H9 (cell line): Measurements from ENCODE around the gene MTA1. TPM values are rescaled to one million over a fixed set of nuclear protein-coding genes. Genes with fewer than 3 reads are reported as not detected.

Experiments used
- DNase-seq: peaks from one replicate; pipeline ENCODE4 v3.0.0-alpha.2; 2017
- H2AFZ ChIP-seq: one replicate; pipeline ENCODE4 v1.6.1; 2013; ENCODE audit warnings: mild to moderate bottlenecking, low read length, control low read depth, moderate library complexity
- H2AK5ac ChIP-seq: 2 replicates; pipeline ENCODE4 v1.6.1; 2013; ENCODE audit warnings: low read length, control low read depth, mixed read lengths; ENCODE audit not compliant: insufficient read length
- H2BK120ac ChIP-seq: one replicate; pipeline ENCODE4 v1.6.1; 2013; ENCODE audit warnings: low read depth, mild to moderate bottlenecking, low read length, control low read depth, inconsistent platforms; ENCODE audit not compliant: poor library complexity, severe bottlenecking
- H2BK12ac ChIP-seq: 2 replicates; pipeline ENCODE4 v1.6.1; 2013; ENCODE audit warnings: low read length, control low read depth, mixed read lengths, low read depth; ENCODE audit not compliant: insufficient read length
- H2BK15ac ChIP-seq: 2 replicates; pipeline ENCODE4 v1.6.1; 2013; ENCODE audit warnings: low read depth, low read length, control low read depth
- H2BK20ac ChIP-seq: one replicate; pipeline ENCODE4 v1.6.1; 2013; ENCODE audit warnings: low read depth, mild to moderate bottlenecking, low read length, control low read depth, inconsistent platforms; ENCODE audit not compliant: poor library complexity, severe bottlenecking
- H2BK5ac ChIP-seq: 2 replicates; pipeline ENCODE4 v1.6.1; 2013; ENCODE audit warnings: low read length, control low read depth, mixed read lengths; ENCODE audit not compliant: insufficient read length
- H3K14ac ChIP-seq: 2 replicates; pipeline ENCODE4 v1.6.1; 2013; ENCODE audit warnings: low read length, control low read depth; ENCODE audit not compliant: insufficient read depth
- H3K18ac ChIP-seq: 2 replicates; pipeline ENCODE4 v1.6.1; 2013; ENCODE audit warnings: low read depth, mild to moderate bottlenecking, mixed read lengths, low read length, control low read depth; ENCODE audit not compliant: insufficient read length
- H3K23ac ChIP-seq: 2 replicates; pipeline ENCODE4 v1.6.1; 2013; ENCODE audit warnings: low read length, control low read depth, mixed read lengths, low read depth; ENCODE audit not compliant: insufficient read length
- H3K23me2 ChIP-seq: 2 replicates; pipeline ENCODE4 v1.6.1; 2013; ENCODE audit warnings: low read depth, mild to moderate bottlenecking, mixed read lengths, low read length, control low read depth; ENCODE audit not compliant: insufficient read length, poor library complexity, severe bottlenecking
- H3K27ac ChIP-seq: 2 replicates; pipeline ENCODE4 v1.5.1; 2013; ENCODE audit warnings: low read length, control low read depth, mixed read lengths, low read depth; ENCODE audit not compliant: insufficient read length
- H3K27me3 ChIP-seq: 2 replicates; pipeline ENCODE4 v1.6.1; 2013; ENCODE audit warnings: low read length, control low read depth, inconsistent platforms; ENCODE audit not compliant: insufficient read depth
- H3K4ac ChIP-seq: 2 replicates; pipeline ENCODE4 v1.6.1; 2013; ENCODE audit warnings: low read depth, mild to moderate bottlenecking, control low read depth, inconsistent platforms, low read length, moderate library complexity
- H3K4me1 ChIP-seq: 2 replicates; pipeline ENCODE4 v1.6.1; 2013; ENCODE audit warnings: low read length, control low read depth, inconsistent platforms; ENCODE audit not compliant: insufficient read depth
- H3K4me2 ChIP-seq: 2 replicates; pipeline ENCODE4 v1.6.1; 2013; ENCODE audit warnings: low read length, control low read depth, mixed read lengths; ENCODE audit not compliant: insufficient read length, insufficient read depth
- H3K56ac ChIP-seq: 2 replicates; pipeline ENCODE4 v1.6.1; 2013; ENCODE audit warnings: low read depth, mild to moderate bottlenecking, mixed read lengths, low read length, control low read depth; ENCODE audit not compliant: insufficient read length
- H3K79me1 ChIP-seq: 2 replicates; pipeline ENCODE4 v1.6.1; 2013; ENCODE audit warnings: low read depth, mild to moderate bottlenecking, moderate library complexity, low read length, control low read depth, inconsistent platforms; ENCODE audit not compliant: insufficient read depth, poor library complexity, severe bottlenecking
- H3K79me2 ChIP-seq: 2 replicates; pipeline ENCODE4 v1.6.1; 2013; ENCODE audit warnings: low read length, control low read depth, inconsistent platforms; ENCODE audit not compliant: insufficient read depth
- H3K9ac ChIP-seq: 2 replicates; pipeline ENCODE4 v1.6.1; 2013; ENCODE audit warnings: low read length, control low read depth, mixed read lengths; ENCODE audit not compliant: insufficient read length; ENCODE audit errors: extremely low read depth
- H3K9me3 ChIP-seq: one replicate; pipeline ENCODE4 v1.6.1; 2013; ENCODE audit warnings: low read depth, low read length, inconsistent platforms; ENCODE audit not compliant: control insufficient read depth
- H3T11ph ChIP-seq: one replicate; pipeline ENCODE4 v1.6.1; 2013; ENCODE audit warnings: mild to moderate bottlenecking, low read length, control low read depth, inconsistent platforms
- H4K20me1 ChIP-seq: one replicate; pipeline ENCODE4 v1.6.1; 2013; ENCODE audit not compliant: control insufficient read depth, insufficient read length, insufficient read depth
- H4K5ac ChIP-seq: 2 replicates; pipeline ENCODE4 v1.6.1; 2013; ENCODE audit warnings: low read depth, mild to moderate bottlenecking, mixed read lengths, low read length, control low read depth; ENCODE audit not compliant: insufficient read length
- H4K8ac ChIP-seq: replicated peaks from 2 replicates; pipeline ENCODE4 v1.6.1; 2013; ENCODE audit warnings: low read length, control low read depth, mixed read lengths, low read depth; ENCODE audit not compliant: insufficient read length
- H4K91ac ChIP-seq: 2 replicates; pipeline ENCODE4 v1.6.1; 2013; ENCODE audit warnings: low read depth, mild to moderate bottlenecking, moderate library complexity, mixed read lengths, low read length, control low read depth; ENCODE audit not compliant: insufficient read length
- H3K27ac Mint-ChIP-seq, 3 experiments: 2 replicates in 2 of 3; 3 replicates in 1 of 3; pipeline ENCODE4 v1.8.0; 2020 to 2021; ENCODE audit warnings: mixed read lengths in 3 of 3, mild to moderate bottlenecking in 1 of 3, moderate library complexity in 1 of 3
- H3K27me3 Mint-ChIP-seq: 2 replicates; pipeline ENCODE4 v1.8.0; 2021; ENCODE audit warnings: low read depth, mild to moderate bottlenecking, moderate library complexity, mixed read lengths
- H3K36me3 Mint-ChIP-seq, 3 experiments: 2 replicates in 2 of 3; 3 replicates in 1 of 3; pipeline ENCODE4 v1.8.0; 2020 to 2021; ENCODE audit warnings: low read depth in 3 of 3, mixed read lengths in 3 of 3; ENCODE audit not compliant: insufficient read depth in 1 of 3
- H3K4me1 Mint-ChIP-seq, 2 experiments: 2 replicates each; pipeline ENCODE4 v1.8.0; 2020; ENCODE audit warnings: mixed read lengths in 2 of 2
- H3K4me3 Mint-ChIP-seq, 2 experiments: 2 replicates in 1 of 2; 3 replicates in 1 of 2; pipeline ENCODE4 v1.8.0; 2020 to 2021; ENCODE audit warnings: mild to moderate bottlenecking in 2 of 2, mixed read lengths in 2 of 2, moderate library complexity in 1 of 2
- H3K9me3 Mint-ChIP-seq, 2 experiments: 2 replicates in 1 of 2; 3 replicates in 1 of 2; pipeline ENCODE4 v1.8.0; 2020; ENCODE audit warnings: mild to moderate bottlenecking in 2 of 2, mixed read lengths in 2 of 2, moderate library complexity in 1 of 2
- CTCF ChIP-seq: fragments of 200-600 bp; sonication (generic); conservative IDR thresholded peaks from 3 replicates; pipeline ENCODE4 v1.8.0; 2021; ENCODE audit warnings: antibody characterized with exemption, mild to moderate bottlenecking
- WGBS: extraction: QIAGEN DNeasy Blood & Tissue Kit; methylation state at CpG from one replicate; pipeline ENCODE4 v1.1.7; 2013; ENCODE audit warnings: missing lambda C conversion rate, low lambda C conversion rate, mixed read lengths; ENCODE audit not compliant: insufficient read length; ENCODE audit errors: extremely low coverage; 5-methylcytosine and 5-hydroxymethylcytosine counted together
- total RNA-seq: library from RNA; stranded (reverse); gene quantifications from 2 replicates; pipeline ENCODE4 v1.2.1, GENCODE V29; 2021

Gene MTA1
- total RNA-seq, 1 experiment from 2014 or later = 230 TPM

- Histone ChIP-seq H3K9me3 (no peaks in the 10 kb centered on the region), H3K18ac (no peak overlapping the region), H2BK120ac (no peak overlapping the region), H2BK5ac (no peak overlapping the region), H3K23me2 (no peaks in the 10 kb centered on the region), H2BK12ac (no peak overlapping the region), H4K91ac (no peak overlapping the region), H3K4ac (no peak overlapping the region), H2AFZ (no peak overlapping the region), H3K4me1 (no peaks in the 10 kb centered on the region), H3K9ac (no peak overlapping the region), H3K79me2 (peaks cover 18% of the 10 kb centered on the region; the same call in 1 of the 2 replicates), H4K8ac (no peak overlapping the region), H3T11ph (no peak overlapping the region), H2BK15ac (no peak overlapping the region), H3K4me2 (no peak overlapping the region), H3K27ac (no peak overlapping the region), H2AK5ac (no peak overlapping the region), H2BK20ac (no peak overlapping the region), H3K23ac (no peak overlapping the region), H3K14ac (no peak overlapping the region), H3K79me1 (peaks cover 2% of the 10 kb centered on the region), H4K5ac (no peak overlapping the region), H4K20me1 (no peaks in the 10 kb centered on the region), H3K56ac (no peak overlapping the region), H3K27me3 (no peaks in the 10 kb centered on the region)
- Mint-ChIP-seq H3K4me1 (peaks cover 2 to 6% of the 10 kb centered on the region in 2 experiments; a peak in 3 of 4 replicates), H3K4me3 (no peak overlapping the region), H3K27me3 (no peaks in the 10 kb centered on the region), H3K9me3 (no peaks in the 10 kb centered on the region), H3K27ac (peak overlapping the region in 1 of 3 experiments; percentile 68; a peak in 1 of 7 replicates), H3K36me3 (peaks cover 12 to 36% (median 30%) of the 10 kb centered on the region in 3 experiments; a peak in 6 of 7 replicates)
- DNase-seq = no peak
- no CpG with 5 or more reads among the region's 11 CpGs for WGBS
- no peak for TF ChIP-seq CTCF
Measured at GRCh38 chr14:105439179-105439578, 19.6 kb downstream of the MTA1 start.
